HepG2 (cell line): ENCODE results near the gene ABAT. TPM values are rescaled to one million over a fixed set of nuclear protein-coding genes. Genes with fewer than 3 reads are reported as not detected.

ENCODE experiments used
- CREB1 ChIP-seq, 2 experiments: fragments of 450-650 bp in 1 of 2; IDR thresholded peaks; 2 replicates each; pipeline ENCODE4 v1.6.1; 2016 to 2017; ENCODE audit warnings: control low read depth in 1 of 2, mild to moderate bottlenecking in 1 of 2, missing compliant biosample characterization in 1 of 2, missing genetic modification characterization in 1 of 2
- DPF2 ChIP-seq: sonication (generic); formaldehyde crosslinking; IDR thresholded peaks from 2 replicates; pipeline ENCODE4 v1.4.0; 2020; ENCODE audit warnings: mild to moderate bottlenecking, low read depth, missing genetic modification reagents, borderline replicate concordance
- GPN1 ChIP-seq: sonication (generic); formaldehyde crosslinking; IDR thresholded peaks from 2 replicates; pipeline ENCODE4 v1.5.1; 2020; ENCODE audit warnings: missing genetic modification reagents, borderline replicate concordance
- HMG20B ChIP-seq: conservative IDR thresholded peaks from 2 replicates; pipeline ENCODE4 v1.6.1; 2016; ENCODE audit warnings: missing genetic modification reagents, missing compliant biosample characterization
- KDM2A ChIP-seq: sonication (generic); formaldehyde crosslinking; IDR thresholded peaks from 2 replicates; pipeline ENCODE4 v1.4.0; 2020; ENCODE audit warnings: low read depth, missing genetic modification reagents, borderline replicate concordance
- NFYB ChIP-seq: sonication (generic); formaldehyde crosslinking; IDR thresholded peaks from 2 replicates; pipeline ENCODE4 v1.4.0; 2020; ENCODE audit warnings: missing genetic modification reagents
- PITX1 ChIP-seq: sonication (generic); formaldehyde crosslinking; IDR thresholded peaks from 2 replicates; pipeline ENCODE4 v1.5.1; 2020; ENCODE audit warnings: mild to moderate bottlenecking, missing genetic modification reagents
- SP140L ChIP-seq: sonication (generic); formaldehyde crosslinking; IDR thresholded peaks from 2 replicates; pipeline ENCODE4 v1.4.0; 2020; ENCODE audit warnings: missing genetic modification reagents, borderline replicate concordance
- SSRP1 ChIP-seq: IDR thresholded peaks from 2 replicates; pipeline ENCODE4 v1.6.1; 2016; ENCODE audit warnings: control low read depth
- ZMYM3 ChIP-seq: sonication (generic); formaldehyde crosslinking; IDR thresholded peaks from 2 replicates; pipeline ENCODE4 v1.5.1; 2020; ENCODE audit warnings: mild to moderate bottlenecking, missing genetic modification reagents
- ZNF205 ChIP-seq: IDR thresholded peaks from 2 replicates; pipeline ENCODE4 v1.6.1; 2018; ENCODE audit warnings: missing biosample characterization, missing genetic modification reagents
- ZNF24 ChIP-seq: fragments of 450-650 bp; IDR thresholded peaks from 2 replicates; pipeline ENCODE4 v1.6.1; 2017; ENCODE audit warnings: antibody characterized with exemption, mild to moderate bottlenecking
- ZNF431 ChIP-seq: sonication (generic); formaldehyde crosslinking; IDR thresholded peaks from 2 replicates; pipeline ENCODE4 v1.9.0; 2022; ENCODE audit warnings: missing genetic modification reagents, low read depth, mild to moderate bottlenecking, borderline replicate concordance
- ZNF564 ChIP-seq: sonication (generic); formaldehyde crosslinking; IDR thresholded peaks from 2 replicates; pipeline ENCODE4 v1.8.1; 2023; ENCODE audit warnings: mild to moderate bottlenecking, missing genetic modification reagents
- ZNF7 ChIP-seq: IDR thresholded peaks from 2 replicates; pipeline ENCODE4 v1.6.1; 2016; ENCODE audit warnings: missing biosample characterization, missing genetic modification reagents
- polyA plus RNA-seq, 8 experiments: library from polyadenylated mRNA; depleted of rRNA in 3 of 8; stranded (reverse) in 7 of 8; unstranded in 1 of 8; fragments of >200 nt; fragmentation: Illumina TruSeq in 4 of 8; extraction: Trizol in 4 of 8; gene quantifications; 2 replicates each; pipeline versions ENCODE4 v1.2.1 to v1.2.3, GENCODE V29; 2011 to 2016; ENCODE audit warnings: low read depth in 4 of 8, missing spikeins in 1 of 8, mixed read lengths in 1 of 8; ENCODE audit not compliant: insufficient read depth in 1 of 8
- total RNA-seq, 5 experiments: library from RNA; depleted of rRNA; stranded (reverse); fragments of >200 nt; fragmentation: Illumina TruSeq; extraction: Trizol; gene quantifications; 2 replicates each; pipeline ENCODE4 v1.2.3, GENCODE V29; 2016; ENCODE audit warnings: low read depth in 1 of 5
- TF ChIP-seq, protein P1 (sequence below): sonication (generic); formaldehyde crosslinking; conservative IDR thresholded peaks from 2 replicates; pipeline ENCODE4 v1.4.0; 2020; ENCODE audit warnings: mild to moderate bottlenecking, missing genetic modification reagents, moderate library complexity
- TF ChIP-seq, protein P2 (sequence below): sonication (generic); formaldehyde crosslinking; IDR thresholded peaks from 2 replicates; pipeline ENCODE4; 2020; ENCODE audit warnings: missing genetic modification reagents, mild to moderate bottlenecking, borderline replicate concordance
- TF ChIP-seq, protein P3 (sequence below): sonication (generic); formaldehyde crosslinking; IDR thresholded peaks from 2 replicates; pipeline ENCODE4 v1.8.1; 2022; ENCODE audit warnings: low read depth, mild to moderate bottlenecking, missing genetic modification reagents
- TF ChIP-seq, protein P4 (sequence below): sonication (generic); formaldehyde crosslinking; IDR thresholded peaks from 2 replicates; pipeline ENCODE4 v1.5.1; 2020; ENCODE audit warnings: mild to moderate bottlenecking, missing genetic modification reagents, borderline replicate concordance

Gene ABAT
- total and polyA plus RNA-seq, 2 of the 13 experiments (the other 11 are each of a cell fraction or from before 2014, with no cell fraction given) = 47.6 to 97.3 TPM

DNA sequence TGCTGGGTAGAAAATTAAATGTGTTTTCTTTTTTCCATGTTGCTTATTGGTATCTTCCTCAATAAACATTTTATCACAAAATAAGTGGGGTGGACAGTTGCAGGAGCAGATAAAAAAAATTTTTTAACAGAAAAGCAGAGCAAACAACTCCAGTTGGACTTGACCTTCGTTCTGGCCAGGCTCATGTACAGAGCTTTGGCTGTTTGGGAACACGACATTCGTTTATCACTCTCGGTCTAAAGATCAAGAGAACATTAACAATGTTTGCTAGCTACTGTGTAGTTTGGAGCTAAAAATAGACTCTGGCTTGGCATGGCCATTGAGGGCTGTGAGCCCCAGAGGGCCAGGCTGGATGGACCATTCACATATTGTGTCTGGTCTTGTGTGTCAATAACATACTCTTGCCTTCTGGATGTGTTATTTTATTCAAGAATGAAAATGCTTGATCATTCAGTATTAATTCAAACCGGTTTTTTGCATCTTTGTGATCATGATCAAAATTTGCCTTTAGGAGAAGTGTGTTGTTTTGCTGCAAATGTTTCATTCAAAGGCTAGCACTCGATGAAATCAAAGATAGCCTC is 66.4 kb downstream of the ABAT start (continued):
- TF ChIP-seq, protein P1, sequence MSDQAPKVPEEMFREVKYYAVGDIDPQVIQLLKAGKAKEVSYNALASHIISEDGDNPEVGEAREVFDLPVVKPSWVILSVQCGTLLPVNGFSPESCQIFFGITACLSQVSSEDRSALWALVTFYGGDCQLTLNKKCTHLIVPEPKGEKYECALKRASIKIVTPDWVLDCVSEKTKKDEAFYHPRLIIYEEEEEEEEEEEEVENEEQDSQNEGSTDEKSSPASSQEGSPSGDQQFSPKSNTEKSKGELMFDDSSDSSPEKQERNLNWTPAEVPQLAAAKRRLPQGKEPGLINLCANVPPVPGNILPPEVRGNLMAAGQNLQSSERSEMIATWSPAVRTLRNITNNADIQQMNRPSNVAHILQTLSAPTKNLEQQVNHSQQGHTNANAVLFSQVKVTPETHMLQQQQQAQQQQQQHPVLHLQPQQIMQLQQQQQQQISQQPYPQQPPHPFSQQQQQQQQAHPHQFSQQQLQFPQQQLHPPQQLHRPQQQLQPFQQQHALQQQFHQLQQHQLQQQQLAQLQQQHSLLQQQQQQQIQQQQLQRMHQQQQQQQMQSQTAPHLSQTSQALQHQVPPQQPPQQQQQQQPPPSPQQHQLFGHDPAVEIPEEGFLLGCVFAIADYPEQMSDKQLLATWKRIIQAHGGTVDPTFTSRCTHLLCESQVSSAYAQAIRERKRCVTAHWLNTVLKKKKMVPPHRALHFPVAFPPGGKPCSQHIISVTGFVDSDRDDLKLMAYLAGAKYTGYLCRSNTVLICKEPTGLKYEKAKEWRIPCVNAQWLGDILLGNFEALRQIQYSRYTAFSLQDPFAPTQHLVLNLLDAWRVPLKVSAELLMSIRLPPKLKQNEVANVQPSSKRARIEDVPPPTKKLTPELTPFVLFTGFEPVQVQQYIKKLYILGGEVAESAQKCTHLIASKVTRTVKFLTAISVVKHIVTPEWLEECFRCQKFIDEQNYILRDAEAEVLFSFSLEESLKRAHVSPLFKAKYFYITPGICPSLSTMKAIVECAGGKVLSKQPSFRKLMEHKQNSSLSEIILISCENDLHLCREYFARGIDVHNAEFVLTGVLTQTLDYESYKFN (CRISPR knock-in tag) = peak; percentile 99
- TF ChIP-seq, protein P2, sequence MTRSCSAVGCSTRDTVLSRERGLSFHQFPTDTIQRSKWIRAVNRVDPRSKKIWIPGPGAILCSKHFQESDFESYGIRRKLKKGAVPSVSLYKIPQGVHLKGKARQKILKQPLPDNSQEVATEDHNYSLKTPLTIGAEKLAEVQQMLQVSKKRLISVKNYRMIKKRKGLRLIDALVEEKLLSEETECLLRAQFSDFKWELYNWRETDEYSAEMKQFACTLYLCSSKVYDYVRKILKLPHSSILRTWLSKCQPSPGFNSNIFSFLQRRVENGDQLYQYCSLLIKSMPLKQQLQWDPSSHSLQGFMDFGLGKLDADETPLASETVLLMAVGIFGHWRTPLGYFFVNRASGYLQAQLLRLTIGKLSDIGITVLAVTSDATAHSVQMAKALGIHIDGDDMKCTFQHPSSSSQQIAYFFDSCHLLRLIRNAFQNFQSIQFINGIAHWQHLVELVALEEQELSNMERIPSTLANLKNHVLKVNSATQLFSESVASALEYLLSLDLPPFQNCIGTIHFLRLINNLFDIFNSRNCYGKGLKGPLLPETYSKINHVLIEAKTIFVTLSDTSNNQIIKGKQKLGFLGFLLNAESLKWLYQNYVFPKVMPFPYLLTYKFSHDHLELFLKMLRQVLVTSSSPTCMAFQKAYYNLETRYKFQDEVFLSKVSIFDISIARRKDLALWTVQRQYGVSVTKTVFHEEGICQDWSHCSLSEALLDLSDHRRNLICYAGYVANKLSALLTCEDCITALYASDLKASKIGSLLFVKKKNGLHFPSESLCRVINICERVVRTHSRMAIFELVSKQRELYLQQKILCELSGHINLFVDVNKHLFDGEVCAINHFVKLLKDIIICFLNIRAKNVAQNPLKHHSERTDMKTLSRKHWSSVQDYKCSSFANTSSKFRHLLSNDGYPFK (CRISPR knock-in tag) = no peak
- TF ChIP-seq ZMYM3 (CRISPR knock-in tag) = peak; percentile 87
- peak; percentile 70; the same call in 1 of the 2 replicates for TF ChIP-seq SSRP1 (CRISPR knock-in tag)
- TF ChIP-seq KDM2A (CRISPR knock-in tag) = peak; percentile 65
- peak; percentile 72; the same call in 1 of the 2 replicates for TF ChIP-seq HMG20B (CRISPR knock-in tag)
- TF ChIP-seq ZNF7 (CRISPR knock-in tag) = no peak
- peak; percentile 78; the same call in 1 of the 2 replicates for TF ChIP-seq ZNF205 (CRISPR knock-in tag)
- TF ChIP-seq ZNF24 = no peak
- TF ChIP-seq SP140L (CRISPR knock-in tag) = peak; percentile 73; the same call in 1 of the 2 replicates
- TF ChIP-seq, protein P3, sequence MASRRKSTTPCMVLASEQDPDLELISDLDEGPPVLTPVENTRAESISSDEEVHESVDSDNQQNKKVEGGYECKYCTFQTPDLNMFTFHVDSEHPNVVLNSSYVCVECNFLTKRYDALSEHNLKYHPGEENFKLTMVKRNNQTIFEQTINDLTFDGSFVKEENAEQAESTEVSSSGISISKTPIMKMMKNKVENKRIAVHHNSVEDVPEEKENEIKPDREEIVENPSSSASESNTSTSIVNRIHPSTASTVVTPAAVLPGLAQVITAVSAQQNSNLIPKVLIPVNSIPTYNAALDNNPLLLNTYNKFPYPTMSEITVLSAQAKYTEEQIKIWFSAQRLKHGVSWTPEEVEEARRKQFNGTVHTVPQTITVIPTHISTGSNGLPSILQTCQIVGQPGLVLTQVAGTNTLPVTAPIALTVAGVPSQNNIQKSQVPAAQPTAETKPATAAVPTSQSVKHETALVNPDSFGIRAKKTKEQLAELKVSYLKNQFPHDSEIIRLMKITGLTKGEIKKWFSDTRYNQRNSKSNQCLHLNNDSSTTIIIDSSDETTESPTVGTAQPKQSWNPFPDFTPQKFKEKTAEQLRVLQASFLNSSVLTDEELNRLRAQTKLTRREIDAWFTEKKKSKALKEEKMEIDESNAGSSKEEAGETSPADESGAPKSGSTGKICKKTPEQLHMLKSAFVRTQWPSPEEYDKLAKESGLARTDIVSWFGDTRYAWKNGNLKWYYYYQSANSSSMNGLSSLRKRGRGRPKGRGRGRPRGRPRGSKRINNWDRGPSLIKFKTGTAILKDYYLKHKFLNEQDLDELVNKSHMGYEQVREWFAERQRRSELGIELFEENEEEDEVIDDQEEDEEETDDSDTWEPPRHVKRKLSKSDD = no peak
- TF ChIP-seq, protein P4, sequence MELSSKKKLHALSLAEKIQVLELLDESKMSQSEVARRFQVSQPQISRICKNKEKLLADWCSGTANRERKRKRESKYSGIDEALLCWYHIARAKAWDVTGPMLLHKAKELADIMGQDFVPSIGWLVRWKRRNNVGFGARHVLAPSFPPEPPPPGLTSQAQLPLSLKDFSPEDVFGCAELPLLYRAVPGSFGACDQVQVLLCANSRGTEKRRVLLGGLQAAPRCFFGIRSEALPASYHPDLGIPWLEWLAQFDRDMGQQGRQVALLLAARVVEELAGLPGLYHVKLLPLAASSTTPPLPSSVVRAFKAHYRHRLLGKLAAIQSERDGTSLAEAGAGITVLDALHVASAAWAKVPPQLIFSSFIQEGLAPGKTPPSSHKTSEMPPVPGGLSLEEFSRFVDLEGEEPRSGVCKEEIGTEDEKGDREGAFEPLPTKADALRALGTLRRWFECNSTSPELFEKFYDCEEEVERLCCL (CRISPR knock-in tag) = no peak
- no peak; the same call in 1 of the 2 replicates for TF ChIP-seq ZNF431 (CRISPR knock-in tag)
- TF ChIP-seq GPN1 (CRISPR knock-in tag) = no peak
- peak; percentile 20; the same call in 1 of the 2 replicates for TF ChIP-seq NFYB (CRISPR knock-in tag)
- TF ChIP-seq CREB1 (IDR thresholded peaks at IDR 0.05) = no peak
- TF ChIP-seq CREB1 (CRISPR knock-in tag; IDR thresholded peaks at IDR 0.05) = peak; percentile 80
- peak; percentile 64; the same call in 1 of the 2 replicates for TF ChIP-seq ZNF564 (CRISPR knock-in tag)
- TF ChIP-seq DPF2 = peak; percentile 89
- peak; percentile 90 for TF ChIP-seq PITX1 (CRISPR knock-in tag)
